Measurements from ENCODE around the gene LRMDA.

The LRMDA gene

GRCh38 chr10:75709811-75710210 lies 278.4 kb downstream of the LRMDA start:
- no peak overlapping the region for H3K27ac ChIP-seq (ENCODE audit: low read depth, low read length)
- H2BK120ac ChIP-seq (ENCODE audit: low read depth, low read length) = no peak overlapping the region
- DNase-seq = no peak
- no peak overlapping the region for H4K5ac ChIP-seq (ENCODE audit: low read length)
- no peaks in the 10 kb centered on the region for H3K79me1 ChIP-seq (ENCODE audit: low read length)
- no peaks in the 10 kb centered on the region for H3K36me3 ChIP-seq (ENCODE audit: control insufficient read depth, insufficient read depth, low read length)
- H3K56ac ChIP-seq (ENCODE audit: low read length) = no peak overlapping the region
- H3K4me3 ChIP-seq (ENCODE audit: low read length) = no peak overlapping the region
- no peaks in the 10 kb centered on the region for H3K27me3 ChIP-seq (ENCODE audit: insufficient read depth, low read length, poor library complexity)
- H3K4me1 ChIP-seq (ENCODE audit: control insufficient read depth, low read depth, low read length) = no peaks in the 10 kb centered on the region
- no peak overlapping the region for H2BK5ac ChIP-seq (ENCODE audit: low read length)
- no peak overlapping the region for H3K23ac ChIP-seq (ENCODE audit: low read length)
- no peaks in the 10 kb centered on the region for H3K79me2 ChIP-seq (ENCODE audit: control insufficient read depth, insufficient read depth, low read length)
- H4K8ac ChIP-seq (ENCODE audit: low read depth, low read length) = no peak overlapping the region
- H3K4ac ChIP-seq (ENCODE audit: low read depth, low read length) = no peak overlapping the region
- no CpG with 5 or more reads among the region's 3 CpGs for WGBS (ENCODE audit: extremely low coverage, insufficient coverage, low lambda C conversion rate)
- H2BK15ac ChIP-seq (replicated peaks; ENCODE audit: low read depth) = no peak overlapping the region
- no peak overlapping the region for H2AK5ac ChIP-seq (ENCODE audit: low read length)
- H3K4me2 ChIP-seq (ENCODE audit: low read length) = no peak overlapping the region
- no peak overlapping the region for H3K9ac ChIP-seq (ENCODE audit: low read length)
- no peak overlapping the region for H3K18ac ChIP-seq (ENCODE audit: low read length)

- no peak for DNase-seq
Measured at GRCh38 chr10:75712242-75712880, 280.9 kb downstream of the LRMDA start.

GRCh38 chr10:75716506-75716905 lies 285.1 kb downstream of the LRMDA start:
- WGBS (ENCODE audit: extremely low coverage, insufficient coverage, low lambda C conversion rate) = no CpG with 5 or more reads among the region's 3 CpGs
- Histone ChIP-seq H2AK5ac (ENCODE audit: low read length) (no peak overlapping the region), H3K56ac (ENCODE audit: low read length) (no peak overlapping the region), H3K4me2 (ENCODE audit: low read length) (no peak overlapping the region), H4K8ac (ENCODE audit: low read depth, low read length) (no peak overlapping the region), H3K4me3 (ENCODE audit: low read length) (no peak overlapping the region), H3K36me3 (ENCODE audit: control insufficient read depth, insufficient read depth, low read length) (no peaks in the 10 kb centered on the region), H3K4ac (ENCODE audit: low read depth, low read length) (no peak overlapping the region), H2BK5ac (ENCODE audit: low read length) (no peak overlapping the region), H2BK15ac (replicated peaks; ENCODE audit: low read depth) (no peak overlapping the region), H3K4me1 (ENCODE audit: control insufficient read depth, low read depth, low read length) (no peaks in the 10 kb centered on the region), H2BK120ac (ENCODE audit: low read depth, low read length) (no peak overlapping the region), H3K23ac (ENCODE audit: low read length) (no peak overlapping the region), H3K18ac (ENCODE audit: low read length) (no peak overlapping the region), H3K27me3 (ENCODE audit: insufficient read depth, low read length, poor library complexity) (no peaks in the 10 kb centered on the region), H3K79me1 (ENCODE audit: low read length) (no peaks in the 10 kb centered on the region), H3K9ac (ENCODE audit: low read length) (no peak overlapping the region), H3K27ac (ENCODE audit: low read depth, low read length) (no peak overlapping the region), H4K5ac (ENCODE audit: low read length) (no peak overlapping the region), H3K79me2 (ENCODE audit: control insufficient read depth, insufficient read depth, low read length) (no peaks in the 10 kb centered on the region)
- no peak for DNase-seq

More at GRCh38 chr10:75712242-75712880, 280.9 kb downstream of the LRMDA start:
- no peak overlapping the region for H3K23ac ChIP-seq (ENCODE audit: low read length)
- H2BK5ac ChIP-seq (ENCODE audit: low read length) = no peak overlapping the region
- H3K56ac ChIP-seq (ENCODE audit: low read length) = peak overlapping the region; percentile 43
- H3K79me1 ChIP-seq (ENCODE audit: low read length) = no peaks in the 10 kb centered on the region
- H3K4ac ChIP-seq (ENCODE audit: low read depth, low read length) = no peak overlapping the region
- H3K4me2 ChIP-seq (ENCODE audit: low read length) = no peak overlapping the region
- WGBS (ENCODE audit: extremely low coverage, insufficient coverage, low lambda C conversion rate) = no CpG with 5 or more reads among the region's 22 CpGs
- H2BK120ac ChIP-seq (ENCODE audit: low read depth, low read length) = no peak overlapping the region
- peak overlapping the region; percentile 55 for H3K18ac ChIP-seq (ENCODE audit: low read length)
- H3K27me3 ChIP-seq (ENCODE audit: insufficient read depth, low read length, poor library complexity) = no peaks in the 10 kb centered on the region
- H2AK5ac ChIP-seq (ENCODE audit: low read length) = no peak overlapping the region
- no peaks in the 10 kb centered on the region for H3K4me1 ChIP-seq (ENCODE audit: control insufficient read depth, low read depth, low read length)
- H3K27ac ChIP-seq (ENCODE audit: low read depth, low read length) = no peak overlapping the region
- no peak overlapping the region for H2BK15ac ChIP-seq (replicated peaks; ENCODE audit: low read depth)
- no peak overlapping the region for H4K5ac ChIP-seq (ENCODE audit: low read length)
- no peak overlapping the region for H3K9ac ChIP-seq (ENCODE audit: low read length)
- no peaks in the 10 kb centered on the region for H3K79me2 ChIP-seq (ENCODE audit: control insufficient read depth, insufficient read depth, low read length)
- H4K8ac ChIP-seq (ENCODE audit: low read depth, low read length) = no peak overlapping the region
- no peaks in the 10 kb centered on the region for H3K36me3 ChIP-seq (ENCODE audit: control insufficient read depth, insufficient read depth, low read length)
- no peak overlapping the region for H3K4me3 ChIP-seq (ENCODE audit: low read length)

- H3K56ac ChIP-seq (ENCODE audit: low read length) = no peak overlapping the region
- no CpG with 5 or more reads among the region's 10 CpGs for WGBS (ENCODE audit: extremely low coverage, insufficient coverage, low lambda C conversion rate)
- no peak overlapping the region for H3K4me2 ChIP-seq (ENCODE audit: low read length)
- H3K36me3 ChIP-seq (ENCODE audit: control insufficient read depth, insufficient read depth, low read length) = no peaks in the 10 kb centered on the region
- H3K79me2 ChIP-seq (ENCODE audit: control insufficient read depth, insufficient read depth, low read length) = no peaks in the 10 kb centered on the region
- H4K8ac ChIP-seq (ENCODE audit: low read depth, low read length) = no peak overlapping the region
- no peak overlapping the region for H2BK120ac ChIP-seq (ENCODE audit: low read depth, low read length)
- no peak overlapping the region for H2BK15ac ChIP-seq (replicated peaks; ENCODE audit: low read depth)
- no peak overlapping the region for H3K27ac ChIP-seq (ENCODE audit: low read depth, low read length)
- DNase-seq = no peak
- H3K4ac ChIP-seq (ENCODE audit: low read depth, low read length) = no peak overlapping the region
- no peak overlapping the region for H3K23ac ChIP-seq (ENCODE audit: low read length)
- no peaks in the 10 kb centered on the region for H3K4me1 ChIP-seq (ENCODE audit: control insufficient read depth, low read depth, low read length)
- H3K4me3 ChIP-seq (ENCODE audit: low read length) = no peak overlapping the region
- no peaks in the 10 kb centered on the region for H3K79me1 ChIP-seq (ENCODE audit: low read length)
- H2AK5ac ChIP-seq (ENCODE audit: low read length) = no peak overlapping the region
- H2BK5ac ChIP-seq (ENCODE audit: low read length) = no peak overlapping the region
- H3K18ac ChIP-seq (ENCODE audit: low read length) = no peak overlapping the region
- H3K9ac ChIP-seq (ENCODE audit: low read length) = no peak overlapping the region
- H4K5ac ChIP-seq (ENCODE audit: low read length) = no peak overlapping the region
- no peaks in the 10 kb centered on the region for H3K27me3 ChIP-seq (ENCODE audit: insufficient read depth, low read length, poor library complexity)
Measured at GRCh38 chr10:75717126-75717916, 285.9 kb downstream of the LRMDA start.

- Histone ChIP-seq H2BK15ac (replicated peaks; ENCODE audit: low read depth) (no peak overlapping the region), H3K27ac (ENCODE audit: low read depth, low read length) (no peak overlapping the region), H2AK5ac (ENCODE audit: low read length) (no peak overlapping the region), H3K18ac (ENCODE audit: low read length) (no peak overlapping the region), H3K4me1 (ENCODE audit: control insufficient read depth, low read depth, low read length) (no peaks in the 10 kb centered on the region), H3K79me2 (ENCODE audit: control insufficient read depth, insufficient read depth, low read length) (no peaks in the 10 kb centered on the region), H3K36me3 (ENCODE audit: control insufficient read depth, insufficient read depth, low read length) (no peaks in the 10 kb centered on the region), H3K9ac (ENCODE audit: low read length) (no peak overlapping the region), H3K56ac (ENCODE audit: low read length) (no peak overlapping the region), H3K4ac (ENCODE audit: low read depth, low read length) (no peak overlapping the region), H3K27me3 (ENCODE audit: insufficient read depth, low read length, poor library complexity) (no peaks in the 10 kb centered on the region), H4K5ac (ENCODE audit: low read length) (no peak overlapping the region), H3K4me2 (ENCODE audit: low read length) (no peak overlapping the region), H2BK120ac (ENCODE audit: low read depth, low read length) (no peak overlapping the region), H3K23ac (ENCODE audit: low read length) (no peak overlapping the region), H4K8ac (ENCODE audit: low read depth, low read length) (no peak overlapping the region), H3K4me3 (ENCODE audit: low read length) (no peak overlapping the region), H2BK5ac (ENCODE audit: low read length) (no peak overlapping the region), H3K79me1 (ENCODE audit: low read length) (no peaks in the 10 kb centered on the region)
- DNase-seq = no peak
Measured at GRCh38 chr10:75718991-75719390, 287.6 kb downstream of the LRMDA start.
